Cardiac muscle cell (in vitro differentiated cells and primary cell): Measurements from ENCODE around the gene CNTNAP2. TPM values are rescaled to one million over a fixed set of nuclear protein-coding genes. Genes with fewer than 3 reads are reported as not detected.

Experiments
- DNase-seq, 2 donors: peaks; one replicate each; pipeline versions ENCODE4 v3.0.0 to v3.0.0-alpha.2; 2010 to 2017; ENCODE audit warnings: low read depth in 1 of 2, low spot score in 1 of 2
- H3K27ac ChIP-seq: fragments of 200-600 bp; sonication (generic); 2 replicates; pipeline ENCODE4 v1.5.1; 2016
- H3K27me3 ChIP-seq: fragments of 200-600 bp; sonication (generic); 2 replicates; pipeline ENCODE4 v1.6.0; 2016; ENCODE audit warnings: control low read depth
- H3K36me3 ChIP-seq: fragments of 200-600 bp; sonication (generic); 2 replicates; pipeline ENCODE4 v1.5.1; 2016; ENCODE audit warnings: control low read depth
- H3K4me1 ChIP-seq: fragments of 200-600 bp; sonication (generic); 2 replicates; pipeline ENCODE4 v1.8.1; 2017; ENCODE audit warnings: low read depth, mild to moderate bottlenecking, mixed run types
- H3K4me3 ChIP-seq: fragments of 200-600 bp; sonication (generic); 2 replicates; pipeline ENCODE4 v1.5.1; 2016; ENCODE audit warnings: mild to moderate bottlenecking
- H3K9me3 ChIP-seq: fragments of 200-600 bp; sonication (generic); 2 replicates; pipeline ENCODE4 v1.5.1; 2017; ENCODE audit warnings: low read depth, mild to moderate bottlenecking, control low read depth
- CTCF ChIP-seq: IDR thresholded peaks from 2 replicates; pipeline ENCODE4 v1.5.1; 2012; ENCODE audit warnings: low read depth, mild to moderate bottlenecking, low read length
- polyA plus RNA-seq: library from polyadenylated mRNA; unstranded; fragments of >200 nt; fragmentation: Nextera tagmentation; extraction: Ambion mirVana; gene quantifications from 2 replicates; pipeline ENCODE4 v1.2.1, GENCODE V29; 2016
- total RNA-seq: library from RNA; depleted of rRNA; stranded (reverse); fragments of >200 nt; gene quantifications from 2 replicates; pipeline ENCODE4 v1.2.3, GENCODE V29; 2016

CNTNAP2 gene
- total and polyA plus RNA-seq, 2 experiments from 2014 or later: 4.8 to 5.1 TPM

GRCh38 chr7:146146831-146147486, 30.4 kb downstream of the CNTNAP2 start:
- Histone ChIP-seq H3K4me1 (peaks cover 5% of the 10 kb centered on the region), H3K9me3 (no peaks in the 10 kb centered on the region), H3K27me3 (no peaks in the 10 kb centered on the region), H3K4me3 (no peak overlapping the region), H3K36me3 (no peaks in the 10 kb centered on the region), H3K27ac (no peak overlapping the region)
- no peak for TF ChIP-seq CTCF
- peak in 1 of 2 donors; percentile 63 for DNase-seq

- Histone ChIP-seq H3K4me3 (no peak overlapping the region), H3K27me3 (no peaks in the 10 kb centered on the region), H3K9me3 (no peaks in the 10 kb centered on the region), H3K36me3 (no peaks in the 10 kb centered on the region), H3K4me1 (peaks cover 5% of the 10 kb centered on the region), H3K27ac (no peak overlapping the region)
- DNase-seq: peak in 1 of 2 donors; percentile 54
- TF ChIP-seq CTCF: no peak
These were observed 33.6 kb downstream of the CNTNAP2 start for GRCh38 chr7:146150153-146150552.

- no peaks in the 10 kb centered on the region for H3K4me1 ChIP-seq
- DNase-seq: peak in 1 of 2 donors; percentile 0
- H3K36me3 ChIP-seq: no peaks in the 10 kb centered on the region
- no peaks in the 10 kb centered on the region for H3K9me3 ChIP-seq
- TF ChIP-seq CTCF: no peak
- H3K4me3 ChIP-seq: no peak overlapping the region
- H3K27me3 ChIP-seq: no peaks in the 10 kb centered on the region
- no peak overlapping the region for H3K27ac ChIP-seq
These were observed 55.5 kb downstream of the CNTNAP2 start for GRCh38 chr7:146172112-146172511.

GRCh38 chr7:146175716-146176115, 59.1 kb downstream of the CNTNAP2 start:
- peak; percentile 17 for TF ChIP-seq CTCF
- Histone ChIP-seq H3K4me3 (no peak overlapping the region), H3K27me3 (no peaks in the 10 kb centered on the region), H3K9me3 (no peaks in the 10 kb centered on the region), H3K36me3 (no peaks in the 10 kb centered on the region), H3K4me1 (no peaks in the 10 kb centered on the region), H3K27ac (no peak overlapping the region)
- DNase-seq: peak in 1 of 2 donors; percentile 23

- DNase-seq: peak in 1 of 2 donors; percentile 1
These were observed 60.3 kb downstream of the CNTNAP2 start for GRCh38 chr7:146176860-146177259.

More at GRCh38 chr7:146176860-146177259, 60.3 kb downstream of the CNTNAP2 start:
- H3K27me3 ChIP-seq: no peaks in the 10 kb centered on the region
- H3K27ac ChIP-seq: no peak overlapping the region
- no peak overlapping the region for H3K4me3 ChIP-seq
- H3K4me1 ChIP-seq: no peaks in the 10 kb centered on the region
- no peaks in the 10 kb centered on the region for H3K36me3 ChIP-seq
- no peak for TF ChIP-seq CTCF
- H3K9me3 ChIP-seq: no peaks in the 10 kb centered on the region
